ENCODE results near the gene PTHLH. TPM values are rescaled to one million over a fixed set of nuclear protein-coding genes. Genes with fewer than 3 reads are reported as not detected.

Gene PTHLH
- total and polyA plus RNA-seq, 2 donors (not counting 1 experiment from before 2014, with no cell fraction given) = not detected

GRCh38 chr12:27998658-27999057 lies 26.1 kb upstream of the PTHLH start:
- H3K4me2 ChIP-seq (replicated peaks; ENCODE audit: low read depth, low read length, poor library complexity, severe bottlenecking) = no peak overlapping the region
- Mint-ChIP-seq H3K9me3 (ENCODE audit: insufficient read depth) (no peaks in the 10 kb centered on the region), H3K27me3 (peaks cover 4% of the 10 kb centered on the region), H3K27ac (no peak overlapping the region), H3K4me3 (no peak overlapping the region), H3K4me1 (no peaks in the 10 kb centered on the region)
- H3K36me3 ChIP-seq (replicated peaks in 1 of 2; ENCODE audit: control extremely low read depth in 1 of 2, control insufficient read depth in 1 of 2, extremely low read depth in 1 of 2, insufficient read depth in 2 of 2, low read length in 1 of 2) = no peaks in the 10 kb centered on the region
- no peaks in the 10 kb centered on the region for H3K79me2 ChIP-seq (ENCODE audit: control insufficient read depth, insufficient read depth, low read length)
- ChIA-PET POLR2A (no interaction called here), CTCF (no interaction called here)
- H2AFZ ChIP-seq (ENCODE audit: insufficient read depth, low read depth, low read length, poor library complexity, severe bottlenecking) = no peak overlapping the region
- H3K4me3 ChIP-seq (ENCODE audit: control extremely low read depth in 1 of 5, extremely low read depth in 1 of 5, insufficient read depth in 1 of 5, low read depth in 2 of 5, low read length in 4 of 5) = no peak overlapping the region
- intact Hi-C loops (cut with micrococcal nuclease) = no loop called here
- no peak for DNase-seq
- no peaks in the 10 kb centered on the region for H3K9me3 ChIP-seq (ENCODE audit: control extremely low read depth in 1 of 3, control insufficient read depth in 2 of 3, insufficient read depth in 1 of 3, low read length in 2 of 3)
- H3K9ac ChIP-seq (ENCODE audit: low read length) = no peak overlapping the region
- H3K4me1 ChIP-seq (ENCODE audit: control insufficient read depth in 2 of 2, insufficient read depth in 2 of 2, low read length in 2 of 2) = no peaks in the 10 kb centered on the region
- no peak for TF ChIP-seq EZH2 (IDR thresholded peaks at IDR 0.05; ENCODE audit: borderline replicate concordance, insufficient read depth, low read depth, low read length, poor library complexity, severe bottlenecking)
- no peak for TF ChIP-seq CTCF (IDR thresholded peaks at IDR 0.05)
- H4K20me1 ChIP-seq (ENCODE audit: control insufficient read depth, insufficient read depth, low read length, poor library complexity, severe bottlenecking) = no peaks in the 10 kb centered on the region
- no peak for ATAC-seq (ENCODE audit: low read depth)
- H3K27me3 ChIP-seq (replicated peaks in 1 of 4; ENCODE audit: control extremely low read depth in 1 of 4, control insufficient read depth in 3 of 4, insufficient read depth in 4 of 4, low read length in 3 of 4) = no peaks in the 10 kb centered on the region
- H3K27ac ChIP-seq (ENCODE audit: low read length in 2 of 2) = no peak overlapping the region

DNA sequence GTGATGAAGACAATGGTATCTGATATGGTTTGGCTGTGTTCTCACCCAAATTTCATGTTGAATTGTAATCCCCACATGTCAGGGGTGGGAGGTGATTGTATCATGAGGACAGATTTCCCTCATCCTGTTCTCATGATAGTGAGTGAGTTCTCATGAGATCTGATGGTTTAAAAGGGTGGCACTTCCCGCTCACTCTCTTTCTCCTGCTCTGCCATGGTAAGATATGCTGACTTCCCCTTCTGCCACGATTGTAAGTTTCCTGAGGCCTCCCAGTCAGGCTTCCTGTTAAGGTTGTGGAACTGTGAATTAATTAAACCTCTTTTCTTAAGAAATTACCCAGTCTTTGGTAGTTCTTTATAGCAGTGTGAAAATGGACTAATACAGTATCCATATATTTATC lies 25.6 kb upstream of the PTHLH start:
- Histone ChIP-seq H3K27ac (ENCODE audit: low read length in 2 of 2) (no peak overlapping the region), H3K4me2 (replicated peaks; ENCODE audit: low read depth, low read length, poor library complexity, severe bottlenecking) (no peak overlapping the region), H3K79me2 (ENCODE audit: control insufficient read depth, insufficient read depth, low read length) (no peaks in the 10 kb centered on the region), H2AFZ (ENCODE audit: insufficient read depth, low read depth, low read length, poor library complexity, severe bottlenecking) (no peak overlapping the region), H3K36me3 (replicated peaks in 1 of 2; ENCODE audit: control extremely low read depth in 1 of 2, control insufficient read depth in 1 of 2, extremely low read depth in 1 of 2, insufficient read depth in 2 of 2, low read length in 1 of 2) (no peaks in the 10 kb centered on the region), H4K20me1 (ENCODE audit: control insufficient read depth, insufficient read depth, low read length, poor library complexity, severe bottlenecking) (no peaks in the 10 kb centered on the region), H3K27me3 (replicated peaks in 1 of 4; ENCODE audit: control extremely low read depth in 1 of 4, control insufficient read depth in 3 of 4, insufficient read depth in 4 of 4, low read length in 3 of 4) (no peaks in the 10 kb centered on the region), H3K9me3 (ENCODE audit: control extremely low read depth in 1 of 3, control insufficient read depth in 2 of 3, insufficient read depth in 1 of 3, low read length in 2 of 3) (no peaks in the 10 kb centered on the region), H3K9ac (ENCODE audit: low read length) (no peak overlapping the region), H3K4me1 (ENCODE audit: control insufficient read depth in 2 of 2, insufficient read depth in 2 of 2, low read length in 2 of 2) (no peaks in the 10 kb centered on the region), H3K4me3 (ENCODE audit: control extremely low read depth in 1 of 5, extremely low read depth in 1 of 5, insufficient read depth in 1 of 5, low read depth in 2 of 5, low read length in 4 of 5) (no peak overlapping the region)
- no CpG with 5 or more reads among the region's 2 CpGs for WGBS (ENCODE audit: insufficient coverage)
- TF ChIP-seq EZH2 (IDR thresholded peaks at IDR 0.05; ENCODE audit: borderline replicate concordance, insufficient read depth, low read depth, low read length, poor library complexity, severe bottlenecking) = no peak
- TF ChIP-seq CTCF (IDR thresholded peaks at IDR 0.05) = no peak
- Mint-ChIP-seq H3K4me1 (no peaks in the 10 kb centered on the region), H3K27me3 (peaks cover 4% of the 10 kb centered on the region), H3K4me3 (no peak overlapping the region), H3K27ac (no peak overlapping the region), H3K9me3 (ENCODE audit: insufficient read depth) (no peaks in the 10 kb centered on the region)
- DNase-seq = no peak
- intact Hi-C loops (cut with micrococcal nuclease) = no loop called here
- ChIA-PET POLR2A (no interaction called here), CTCF (no interaction called here)
- no peak for ATAC-seq (ENCODE audit: low read depth)

Data from B cell (primary cell).